GM21526 (cell line): ENCODE data around the gene KREMEN1.
"Not testable (repeated sequence)": the region's sequence is repeated elsewhere in the genome, so short reads cannot be mapped to it uniquely, and the experiment has no call there.

Experiments used
- ATAC-seq: cut with Tn5 transposase; IDR thresholded peaks from one replicate; pipeline ENCODE4 v1.9.1; 2021; ENCODE audit warnings: moderate library complexity; ENCODE audit not compliant: unreplicated experiment, low FRiP score

Gene KREMEN1

DNA sequence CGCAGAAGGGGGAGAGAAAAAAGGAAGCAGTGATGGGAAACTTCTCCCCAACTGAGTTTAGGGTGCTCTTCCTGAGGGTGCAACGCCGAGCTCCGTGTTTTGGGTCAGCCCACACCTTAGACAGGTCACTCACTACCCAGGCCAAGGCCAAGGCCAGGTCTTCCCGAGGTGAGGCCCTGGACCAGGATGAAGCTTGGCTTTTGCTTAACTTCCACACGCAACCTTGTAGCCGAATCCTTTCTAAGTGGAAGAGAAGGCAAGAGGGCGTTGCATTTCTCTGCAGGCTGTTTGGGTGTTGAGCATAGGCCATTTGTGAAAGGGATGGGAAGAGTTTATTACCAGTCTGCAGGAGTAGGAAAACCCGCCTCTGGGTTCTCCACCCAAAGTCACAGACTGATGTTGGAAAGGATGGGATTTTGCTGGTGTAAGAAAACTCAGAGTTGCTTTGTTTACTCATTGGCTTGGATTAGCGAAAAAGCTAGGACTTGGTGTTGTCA lies 1.5 kb downstream of the KREMEN1 start:
- ATAC-seq = no peak

DNA sequence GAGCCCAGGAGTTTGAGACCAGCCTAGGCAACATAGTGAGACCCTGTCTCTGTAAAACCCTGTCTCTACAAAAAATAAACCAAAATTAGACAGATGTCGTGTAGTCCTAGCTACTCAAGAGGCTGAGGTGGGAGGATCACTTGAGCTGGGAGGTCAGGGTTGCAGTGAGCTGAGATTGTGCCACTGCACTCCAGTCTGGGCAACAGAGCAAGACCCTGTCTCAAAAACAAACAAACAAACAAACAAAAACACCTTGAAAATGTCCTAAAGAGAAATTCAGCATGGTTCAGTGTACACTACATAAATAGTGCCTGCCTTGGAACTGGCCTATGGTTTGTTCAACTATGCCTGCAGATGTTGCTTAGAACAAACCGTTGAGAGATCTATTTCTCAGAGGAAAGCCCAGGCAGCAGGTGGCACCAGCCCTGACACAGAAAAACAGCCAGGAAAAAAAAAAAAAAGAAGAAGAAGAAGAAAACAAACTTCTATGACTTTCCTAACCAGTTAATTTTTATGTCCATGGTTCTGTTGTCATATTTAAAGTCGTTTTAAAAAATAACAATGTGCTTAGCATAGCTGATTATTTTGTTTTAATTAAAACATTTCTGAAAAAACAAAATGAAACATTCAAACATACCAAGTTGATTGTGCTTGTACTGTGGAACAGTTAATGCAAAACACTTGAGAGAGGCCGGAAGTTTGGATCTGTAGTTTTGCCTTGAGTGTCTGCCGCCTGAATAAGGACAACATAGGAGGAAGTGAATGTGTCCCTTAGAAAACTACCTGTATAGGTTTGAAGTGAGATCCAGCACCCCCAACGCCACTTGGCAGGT lies 5.4 kb downstream of the KREMEN1 start:
- ATAC-seq = no peak

DNA sequence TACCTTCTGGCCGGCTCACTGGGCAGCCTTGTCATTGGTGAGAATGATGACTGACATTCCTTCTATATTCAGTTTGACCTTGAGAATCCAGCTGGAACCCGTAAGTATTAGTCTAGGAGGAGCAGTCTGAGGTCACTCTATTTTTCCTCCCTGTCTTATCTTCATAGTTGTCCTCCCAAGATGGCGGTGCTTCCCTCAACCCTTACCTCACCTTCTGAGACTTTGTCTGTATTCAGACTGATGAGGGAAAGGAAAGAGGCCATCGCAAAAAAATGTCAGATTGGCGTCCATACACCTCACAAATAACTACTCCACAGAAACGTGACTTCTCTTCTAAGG lies 6.0 kb downstream of the KREMEN1 start:
- no peak for ATAC-seq

DNA sequence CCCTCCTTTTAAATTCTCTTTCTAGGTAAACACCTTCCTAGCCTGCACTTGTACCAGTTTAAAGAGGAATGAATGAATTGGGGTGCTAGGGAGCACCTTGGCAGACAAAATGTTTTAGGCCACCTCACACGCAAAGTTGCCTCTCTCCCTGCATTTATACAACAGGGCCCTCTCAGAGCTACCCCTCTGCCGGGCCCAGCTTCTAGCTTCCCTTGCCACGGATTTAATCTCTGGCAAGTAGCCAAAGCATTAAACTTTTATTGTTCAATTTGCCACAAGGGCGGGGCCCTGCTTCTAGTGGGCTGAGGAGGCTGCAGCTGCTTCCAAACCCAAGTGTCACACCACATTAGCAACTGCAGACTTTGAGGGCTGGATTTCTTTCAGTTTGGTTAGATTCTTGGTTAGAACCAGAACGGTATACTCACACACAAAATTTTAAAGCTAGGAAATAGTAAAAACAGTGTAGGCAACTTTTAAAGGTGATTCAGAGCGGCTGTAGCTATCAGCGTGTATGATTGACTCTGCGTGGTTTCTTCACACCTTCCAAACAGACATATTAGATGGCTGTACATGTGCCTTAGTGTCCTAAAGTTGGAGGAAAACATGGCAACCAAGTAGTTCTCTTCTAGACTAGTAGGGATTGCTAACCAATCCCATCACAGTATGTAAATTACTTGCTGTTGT lies 6.5 kb downstream of the KREMEN1 start:
- no peak for ATAC-seq

DNA sequence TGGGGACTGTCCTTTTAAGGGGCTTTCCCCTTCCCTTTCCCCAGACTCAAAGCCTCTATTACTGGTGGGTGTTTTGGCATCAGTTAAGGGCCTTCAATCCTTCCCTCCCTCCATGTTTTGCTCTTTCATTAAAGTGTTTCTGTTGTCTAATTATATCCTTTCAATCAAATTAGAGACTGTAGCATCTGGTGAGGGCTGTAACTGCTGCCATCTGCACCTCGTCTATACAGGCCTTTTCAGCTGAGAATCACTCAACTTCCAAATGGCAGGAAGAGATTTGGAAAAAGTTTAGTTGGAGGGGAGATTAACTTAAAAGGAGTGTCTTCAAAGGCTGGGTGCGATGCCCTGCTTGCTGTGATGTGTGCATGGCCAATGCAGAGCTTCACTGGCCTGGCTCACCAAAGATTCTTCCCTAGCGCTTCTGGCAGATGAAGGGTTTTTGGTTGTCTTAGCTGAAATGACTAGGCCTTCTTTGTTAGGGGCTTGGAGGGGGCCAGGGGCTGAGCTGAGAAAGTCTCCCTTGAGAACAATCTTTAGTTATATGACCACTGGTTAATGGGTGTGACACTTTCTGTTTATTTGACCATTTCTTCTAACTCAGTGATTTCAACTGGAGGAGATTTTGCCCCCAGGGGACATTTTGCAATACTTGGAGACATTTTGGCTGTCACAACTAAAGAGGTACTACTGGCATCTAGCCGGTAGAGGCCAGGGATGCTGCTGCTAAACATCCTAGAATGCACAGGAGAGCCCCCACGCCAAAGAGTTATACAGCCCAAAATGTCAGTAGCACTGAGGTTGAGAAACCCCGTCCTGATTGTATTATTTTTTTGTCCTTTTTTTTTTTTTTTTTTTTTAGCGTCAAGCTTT lies 7.5 kb downstream of the KREMEN1 start:
- no peak for ATAC-seq

DNA sequence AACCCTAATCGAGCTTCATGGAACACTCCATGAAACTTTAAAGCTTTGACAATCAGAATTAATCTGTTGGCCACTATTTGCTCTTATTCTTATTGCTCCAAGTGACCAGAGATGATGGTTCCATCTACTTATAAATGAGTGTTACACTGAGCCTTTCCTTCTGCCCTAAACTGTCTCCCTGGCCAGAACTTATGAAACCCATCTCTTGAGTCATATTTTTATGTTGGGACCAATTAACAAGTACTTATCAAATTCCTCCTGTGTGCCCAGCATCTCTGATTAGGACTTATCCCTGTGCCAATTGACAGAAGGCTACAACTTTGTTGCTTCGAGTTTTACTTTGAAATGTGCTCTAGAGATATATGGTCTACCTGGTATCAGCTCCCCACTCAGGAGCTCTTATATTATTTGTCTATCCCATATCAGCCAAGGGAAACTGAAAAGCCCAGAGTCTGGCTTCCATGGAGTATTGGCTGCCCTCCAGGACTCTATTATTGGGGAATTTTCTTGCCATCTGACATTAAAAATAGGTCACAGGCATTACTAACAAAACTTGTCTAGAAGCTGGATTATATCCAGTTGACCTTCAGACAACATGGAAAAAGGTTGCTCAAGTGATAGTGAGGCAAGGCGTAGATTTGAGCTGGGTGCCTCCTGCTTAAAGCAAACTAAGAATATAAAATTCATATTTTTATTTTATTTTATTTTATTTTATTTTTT lies 8.8 kb downstream of the KREMEN1 start:
- ATAC-seq = no peak

DNA sequence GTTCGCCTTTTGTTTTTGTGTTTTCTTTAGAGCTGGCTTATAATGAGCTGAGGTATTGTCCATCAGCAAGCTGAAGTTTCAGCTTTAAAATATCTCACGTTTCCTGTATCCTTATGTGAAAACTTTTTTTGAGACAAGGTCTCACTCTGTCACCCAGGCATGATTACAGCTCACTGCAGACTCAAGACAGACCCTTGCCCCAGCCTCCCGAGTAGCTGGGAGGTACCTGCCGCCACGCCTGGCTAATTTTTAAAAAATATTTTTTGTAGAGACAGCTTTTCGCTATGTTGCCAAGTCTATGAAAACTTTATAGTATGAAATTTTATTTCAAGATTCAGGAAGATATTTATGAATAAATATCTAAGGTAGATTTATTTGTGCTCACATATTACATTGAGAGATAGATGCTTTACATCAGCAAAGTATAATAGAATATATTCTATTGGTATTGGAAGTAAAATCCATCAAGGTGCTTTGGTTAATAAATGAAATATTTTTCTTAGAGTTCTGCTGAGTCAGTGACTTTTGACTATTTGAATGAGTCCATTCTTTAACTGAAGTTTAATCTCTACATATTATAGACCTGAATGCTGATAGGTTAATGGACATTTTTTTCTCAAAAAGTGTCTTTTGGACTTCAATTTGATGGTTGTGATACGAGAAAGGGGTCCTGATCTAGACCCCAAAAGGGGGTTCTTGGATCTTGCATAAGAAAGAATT lies 10.2 kb downstream of the KREMEN1 start:
- ATAC-seq = no peak

DNA sequence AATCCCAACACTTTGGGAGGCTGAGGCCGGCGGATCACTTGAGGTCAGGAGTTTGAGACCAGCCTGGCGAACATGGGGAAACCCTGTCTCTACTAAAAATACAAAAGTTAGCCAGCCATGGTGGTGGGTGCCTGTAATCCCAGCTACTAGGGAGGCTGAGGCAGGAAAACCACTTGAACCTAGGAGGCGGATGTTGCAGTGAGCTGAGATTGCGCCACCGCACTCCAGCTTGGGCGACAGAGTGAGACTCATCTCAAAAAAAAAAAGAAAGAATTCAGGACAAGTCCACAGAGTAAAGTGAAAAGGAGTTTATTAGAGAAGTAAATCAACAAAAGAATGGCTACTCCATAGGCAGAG lies 10.7 kb downstream of the KREMEN1 start:
- not testable (repeated sequence) for ATAC-seq

DNA sequence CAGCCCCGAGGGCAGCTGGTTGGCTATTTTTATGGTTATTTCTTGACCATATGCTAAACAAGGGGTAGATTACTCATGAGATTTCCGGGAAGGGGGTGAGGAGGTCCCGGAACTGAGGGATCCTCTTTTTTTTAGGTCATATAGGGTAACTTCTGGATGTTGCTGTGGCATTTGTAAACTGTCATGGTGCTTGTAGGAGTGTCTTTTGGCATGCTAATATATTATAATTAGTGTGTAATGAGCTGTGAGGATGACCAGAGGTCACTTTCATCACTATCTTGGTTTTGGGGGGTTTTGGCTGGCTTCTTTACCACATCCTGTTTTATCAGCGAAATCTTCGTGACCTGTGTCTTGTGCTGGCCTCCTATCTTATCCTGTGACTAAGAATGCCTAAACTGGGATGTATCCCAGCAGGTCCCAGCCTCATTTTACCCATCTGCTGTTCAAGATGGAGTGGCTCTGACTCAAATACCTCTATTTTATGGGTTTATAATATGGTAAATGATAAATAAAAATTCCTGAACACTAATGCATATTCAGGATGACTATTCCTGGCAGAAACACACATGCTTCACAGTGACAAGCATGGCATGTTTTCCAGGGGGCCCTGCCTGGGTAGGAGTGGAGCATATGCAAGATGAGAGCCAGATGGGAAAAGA lies 11.2 kb downstream of the KREMEN1 start:
- no peak for ATAC-seq

DNA sequence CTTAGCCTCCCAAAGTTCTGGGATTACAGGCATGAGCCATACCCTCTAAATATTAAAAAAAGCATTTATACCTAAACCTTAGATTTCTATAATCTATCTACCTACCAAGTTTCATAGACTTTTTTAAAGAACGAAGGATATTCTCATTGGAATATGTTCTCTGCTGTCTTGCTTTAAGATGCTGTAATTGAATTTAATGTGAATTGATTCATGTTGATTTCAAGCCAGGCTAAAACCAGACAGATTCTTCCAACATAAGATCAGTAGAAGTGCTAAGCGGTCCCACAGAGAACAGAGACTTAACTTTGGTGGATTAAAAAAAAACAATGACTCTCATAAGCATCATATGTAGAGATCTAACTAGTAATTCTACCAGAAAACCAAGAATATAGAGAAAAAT lies 14.2 kb downstream of the KREMEN1 start:
- ATAC-seq = no peak

DNA sequence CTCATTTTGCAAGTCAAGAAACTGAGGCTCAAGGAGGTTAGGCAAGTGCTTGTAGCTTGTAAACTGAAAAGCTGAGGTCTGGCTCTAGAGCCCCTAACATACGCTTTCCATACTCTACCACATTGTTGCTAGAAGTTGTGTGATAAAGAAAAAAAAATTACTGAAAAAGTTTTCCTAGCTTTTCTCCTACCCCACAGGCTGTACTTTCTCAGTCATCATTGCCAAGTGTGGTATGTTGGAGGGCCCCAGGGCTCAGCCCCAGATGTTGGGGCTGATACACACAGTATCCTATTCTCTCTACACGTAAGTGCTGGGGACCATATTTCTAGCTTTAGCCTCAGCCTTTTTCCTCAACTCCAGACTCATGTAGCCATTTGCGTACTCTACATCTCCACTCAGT lies 16.0 kb downstream of the KREMEN1 start:
- no peak for ATAC-seq

DNA sequence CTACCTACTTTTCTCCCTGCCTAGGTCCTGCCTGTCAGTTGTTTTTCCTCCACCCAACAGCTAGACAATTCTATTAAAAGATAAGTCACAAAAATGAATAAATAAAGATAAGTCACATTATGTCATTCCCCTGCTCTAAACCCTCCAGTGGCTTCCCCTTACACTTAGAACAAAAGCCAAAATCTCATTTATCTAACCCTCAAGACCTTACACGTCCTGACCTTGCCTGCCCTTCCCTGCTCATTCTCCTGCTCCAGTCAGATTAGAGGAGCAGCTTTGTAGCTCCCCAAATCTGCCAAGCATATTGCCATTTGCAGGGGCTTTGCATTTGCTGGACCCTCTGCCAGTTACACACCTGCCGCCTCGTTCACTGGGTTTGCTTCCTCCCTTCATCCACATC lies 16.7 kb downstream of the KREMEN1 start:
- no peak for ATAC-seq

DNA sequence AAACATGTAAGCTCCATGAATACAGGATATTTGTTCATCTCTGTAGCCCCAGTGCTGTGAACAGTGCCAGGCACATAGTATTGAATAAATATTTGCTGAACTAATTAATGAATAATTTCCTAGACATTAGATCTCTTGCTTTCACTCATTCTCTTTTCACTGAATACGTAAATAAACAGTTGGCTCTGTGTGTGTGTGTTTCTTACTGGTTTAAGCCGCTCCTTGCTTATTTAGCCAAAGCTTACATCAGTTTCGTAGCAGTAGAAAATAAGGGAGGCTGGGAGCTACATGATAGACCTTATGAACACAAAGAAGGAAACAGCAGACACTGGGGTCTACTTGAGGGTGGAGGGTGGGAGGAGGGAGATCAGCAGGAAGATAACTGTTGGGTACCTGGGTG lies 17.2 kb downstream of the KREMEN1 start:
- no peak for ATAC-seq

DNA sequence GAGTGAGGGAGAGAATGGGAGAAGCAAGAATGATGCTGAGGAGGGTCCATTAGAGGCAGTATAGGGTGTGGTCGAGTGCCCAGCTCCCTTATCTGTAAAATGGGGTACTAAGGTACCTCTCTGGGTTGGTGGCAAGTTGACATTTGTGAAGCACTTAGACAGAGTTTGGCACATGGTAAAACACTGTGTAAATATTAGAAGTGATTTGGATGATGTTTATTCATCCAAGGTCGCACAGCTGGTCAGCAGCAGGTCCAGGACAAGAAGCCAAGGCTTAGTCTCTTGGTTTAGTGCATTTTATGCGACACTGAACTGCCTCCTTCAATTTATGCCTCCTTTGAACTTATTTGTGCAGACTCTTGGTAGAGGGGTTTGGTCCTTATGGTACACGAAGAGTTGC lies 19.4 kb downstream of the KREMEN1 start:
- no peak for ATAC-seq

DNA sequence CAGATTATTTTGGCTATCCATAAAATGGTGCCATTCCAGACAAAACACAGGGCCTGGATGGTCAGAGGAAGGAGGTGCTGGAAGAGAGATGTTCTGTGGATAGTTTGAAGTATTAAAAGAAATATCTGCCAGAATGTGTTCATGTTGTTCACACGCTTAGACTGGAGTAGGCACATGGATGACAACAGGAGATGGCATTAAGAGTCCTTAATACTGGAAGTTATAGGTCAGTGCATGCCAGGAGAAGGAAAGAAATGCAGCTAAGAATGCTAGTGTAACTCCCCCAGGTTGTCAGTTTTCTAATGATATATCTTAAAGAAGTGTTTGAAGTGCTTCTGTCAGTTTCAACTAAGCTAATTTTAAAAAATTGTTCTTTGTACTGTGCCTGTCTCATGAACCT lies 20.2 kb downstream of the KREMEN1 start:
- ATAC-seq = no peak

DNA sequence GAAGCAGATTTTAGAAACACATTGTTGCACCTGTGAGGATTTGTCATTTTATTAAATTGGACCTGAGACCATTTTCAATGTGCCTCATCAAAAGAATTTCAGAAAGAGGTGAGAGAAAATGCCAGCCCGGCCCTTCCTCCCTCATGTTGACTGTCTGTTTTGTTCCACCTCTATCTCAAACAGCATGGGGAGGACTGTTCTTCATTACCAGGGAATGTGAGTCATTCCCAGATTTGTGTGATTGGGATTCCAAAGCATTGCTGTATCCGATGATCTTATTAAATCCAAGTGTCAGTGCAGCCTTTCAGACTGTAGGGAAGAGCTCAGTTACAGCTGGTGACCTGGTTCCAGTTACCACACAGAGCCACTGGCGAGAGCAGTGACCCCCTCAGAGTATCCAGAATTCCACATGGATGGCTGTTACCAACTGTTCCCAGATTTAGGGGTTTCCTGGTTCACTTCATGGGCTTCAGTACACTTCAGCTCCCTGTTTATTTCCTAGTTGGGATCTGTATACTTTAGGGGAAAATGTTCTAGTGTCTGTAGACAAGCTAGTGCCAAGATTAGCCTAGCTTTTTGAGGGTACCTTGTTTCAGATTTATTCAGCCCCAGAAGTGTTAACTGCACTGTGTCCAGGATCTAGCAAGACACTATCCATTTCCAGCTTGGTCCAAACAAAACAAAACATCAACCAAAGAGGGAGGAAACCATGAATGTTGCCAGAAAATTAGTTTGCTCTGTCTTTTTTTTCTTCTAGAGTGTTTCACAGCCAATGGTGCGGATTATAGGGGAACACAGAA lies 20.9 kb downstream of the KREMEN1 start:
- ATAC-seq = no peak

DNA sequence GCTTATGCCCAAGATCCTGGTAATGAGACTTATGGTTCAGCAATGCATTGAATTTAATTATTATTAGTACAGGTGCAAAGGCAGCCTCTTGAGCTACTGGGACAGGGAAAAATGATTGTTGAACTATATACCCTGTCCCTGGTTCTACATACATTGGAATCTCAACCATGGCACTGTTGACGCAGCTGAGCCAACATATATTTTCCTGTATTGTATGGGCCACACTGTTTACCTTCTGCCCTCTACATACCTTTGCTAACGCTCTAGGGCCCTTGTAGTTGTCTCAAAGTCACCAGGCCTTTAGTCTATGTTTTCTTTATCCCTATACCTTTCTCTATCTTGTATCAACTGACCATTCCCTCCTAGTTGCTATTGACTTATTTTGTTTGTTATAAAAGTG lies 22.6 kb downstream of the KREMEN1 start:
- ATAC-seq = no peak

DNA sequence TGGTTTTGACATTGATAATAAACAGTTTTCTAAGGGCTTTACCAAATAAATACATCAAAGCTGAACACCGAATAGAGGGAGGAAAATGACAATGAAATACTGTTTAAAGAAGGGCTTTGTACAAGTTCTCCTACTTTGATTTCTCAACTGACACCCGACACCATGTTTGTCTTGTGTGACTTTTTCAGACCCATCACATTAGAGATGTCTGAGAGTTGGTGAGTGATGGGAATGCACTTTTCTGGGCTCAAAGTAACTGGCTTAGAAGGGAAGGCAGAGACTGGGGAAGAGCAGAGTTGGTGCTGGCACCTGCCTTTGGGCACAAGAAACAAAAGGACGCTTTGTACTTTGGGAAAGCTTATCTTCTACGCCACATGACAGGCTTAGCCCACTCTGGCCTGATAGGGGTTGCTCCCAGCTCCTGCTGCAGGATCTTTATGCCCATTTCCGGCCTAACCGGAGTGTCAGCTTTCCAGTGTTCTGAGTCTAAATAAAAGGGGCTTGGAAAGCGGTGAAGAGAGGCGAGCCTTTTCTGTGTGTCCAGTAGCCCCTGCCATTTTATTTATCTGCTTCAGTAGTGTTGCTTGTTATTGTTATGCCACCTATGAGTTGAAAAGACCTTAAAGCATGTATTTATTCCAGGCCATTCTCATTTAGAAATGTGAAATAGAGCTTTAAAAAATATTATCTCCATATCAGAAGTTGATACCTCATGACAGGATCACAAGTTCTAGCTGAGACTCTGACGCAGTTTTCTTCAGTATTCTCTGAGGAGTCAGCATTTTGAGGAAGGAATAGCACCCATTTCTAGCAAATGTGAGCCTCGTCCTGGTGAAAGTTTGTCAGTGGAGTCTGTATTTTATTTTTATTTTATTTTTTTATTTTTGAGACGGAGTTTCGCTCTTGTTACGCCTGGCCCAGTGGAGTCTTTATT lies 24.2 kb downstream of the KREMEN1 start:
- ATAC-seq = no peak
